HG02870 (cell line): ENCODE measurements around the gene SERPINA6.
"Not testable (repeated sequence)": the region's sequence is repeated elsewhere in the genome, so short reads cannot be mapped to it uniquely, and the experiment has no call there.

Experiments
- ATAC-seq: cut with Tn5 transposase; IDR thresholded peaks from one replicate; pipeline ENCODE4 v1.9.1; 2021; ENCODE audit warnings: mild to moderate bottlenecking, moderate library complexity; ENCODE audit not compliant: unreplicated experiment

Gene SERPINA6

GRCh38 chr14:94354638-94355185 is 31.6 kb upstream of the SERPINA6 start:
- no peak for ATAC-seq

GRCh38 chr14:94354190-94354589 is 31.1 kb upstream of the SERPINA6 start:
- ATAC-seq, result not testable (repeated sequence)

GRCh38 chr14:94349276-94349675 is 26.1 kb upstream of the SERPINA6 start:
- ATAC-seq, result no peak

- ATAC-seq, result no peak
Observed at GRCh38 chr14:94348836-94349235, 25.7 kb upstream of the SERPINA6 start.

- ATAC-seq, result no peak
Observed at GRCh38 chr14:94346841-94347240, 23.7 kb upstream of the SERPINA6 start.

- ATAC-seq, result peak; percentile 62
Observed at GRCh38 chr14:94346065-94346786, 23.1 kb upstream of the SERPINA6 start.

- no peak for ATAC-seq
Observed at GRCh38 chr14:94345344-94346064, 22.4 kb upstream of the SERPINA6 start.

GRCh38 chr14:94344389-94344788 is 21.3 kb upstream of the SERPINA6 start:
- ATAC-seq, result no peak

- ATAC-seq, result no peak
Observed at GRCh38 chr14:94343238-94344005, 20.3 kb upstream of the SERPINA6 start.

- no peak for ATAC-seq
Observed at GRCh38 chr14:94342334-94342934, 19.3 kb upstream of the SERPINA6 start.

- ATAC-seq, result no peak
Observed at GRCh38 chr14:94341656-94342333, 18.7 kb upstream of the SERPINA6 start.

- ATAC-seq, result no peak
Observed at GRCh38 chr14:94340533-94340932, 17.4 kb upstream of the SERPINA6 start.

GRCh38 chr14:94338023-94338422 is 14.9 kb upstream of the SERPINA6 start:
- no peak for ATAC-seq

- no peak for ATAC-seq
Observed at GRCh38 chr14:94337274-94337673, 14.1 kb upstream of the SERPINA6 start.

- no peak for ATAC-seq
Observed at GRCh38 chr14:94334872-94335271, 11.7 kb upstream of the SERPINA6 start.

GRCh38 chr14:94332587-94332986 is 9.5 kb upstream of the SERPINA6 start:
- no peak for ATAC-seq

GRCh38 chr14:94332063-94332583 is 9.0 kb upstream of the SERPINA6 start:
- no peak for ATAC-seq

GRCh38 chr14:94331462-94331861 is 8.3 kb upstream of the SERPINA6 start:
- no peak for ATAC-seq

GRCh38 chr14:94330857-94331256 is 7.7 kb upstream of the SERPINA6 start:
- ATAC-seq, result no peak

- no peak for ATAC-seq
Observed at GRCh38 chr14:94330432-94330831, 7.3 kb upstream of the SERPINA6 start.
